ENCODE data around the gene LMX1B. TPM values are rescaled to one million over a fixed set of nuclear protein-coding genes. Genes with fewer than 3 reads are reported as not detected.
A peak's percentile ranks its signal among the peaks of the same experiment; 100 is the strongest.
"Not testable (repeated sequence)": the region's sequence is repeated elsewhere in the genome, so short reads cannot be mapped to it uniquely, and the experiment has no call there.

LMX1B gene
- total RNA-seq = under 0.01 TPM

DNA sequence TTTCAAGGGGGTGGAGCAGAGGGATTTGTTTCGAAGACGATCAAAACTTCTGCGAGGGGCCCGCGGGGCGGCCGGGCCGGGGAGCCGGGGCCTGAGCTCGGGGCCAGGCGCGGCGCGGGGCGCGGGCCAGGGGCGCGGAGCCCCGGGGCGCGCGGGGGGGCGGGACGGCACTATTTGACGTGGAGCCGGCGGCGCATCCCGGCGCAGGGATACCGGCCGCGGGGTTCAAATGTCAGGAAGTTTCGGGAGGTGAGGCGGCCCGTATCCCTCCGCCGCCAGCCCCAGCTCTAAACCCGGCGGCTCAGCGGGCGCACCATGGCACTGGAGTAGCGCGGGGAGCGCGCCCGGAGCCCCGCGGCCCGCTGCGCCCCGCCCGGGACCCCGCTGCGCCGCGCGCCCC lies at the start of gene LMX1B:
TSS of gene LMX1B (plus strand) at position 278 of the 400 bp plus-strand sequence. CDS start 522 bp downstream, outside the sequence.
- H3K4me3 ChIP-seq (ENCODE audit: low read length in 3 of 3) = peak within 1 kb of the TSS; percentile 24 to 45 (median 27)
- no peaks in the 10 kb centered on the region for H3K36me3 ChIP-seq (ENCODE audit: control insufficient read depth in 3 of 3, insufficient read depth in 3 of 3, low read length in 3 of 3)
- H3K9me3 ChIP-seq (ENCODE audit: control insufficient read depth in 3 of 3, low read length in 3 of 3) = no peaks in the 10 kb centered on the region
- H3K9ac ChIP-seq (ENCODE audit: low read depth in 1 of 3, low read length in 3 of 3) = peak within 1 kb of the TSS in 1 of 3 donors; percentile 25
- H3K4me1 ChIP-seq (ENCODE audit: control insufficient read depth in 3 of 3, insufficient read depth in 3 of 3, low read length in 3 of 3) = peaks cover 21 to 32% (median 22%) of the 10 kb centered on the region in 3 donors
- peaks cover 64 to 77% (median 77%) of the 10 kb centered on the region in 3 donors for H3K27me3 ChIP-seq (ENCODE audit: control insufficient read depth in 3 of 3, insufficient read depth in 3 of 3, low read length in 3 of 3)
- H3K27ac ChIP-seq (ENCODE audit: low read depth, low read length) = no peak within 1 kb of the TSS

DNA sequence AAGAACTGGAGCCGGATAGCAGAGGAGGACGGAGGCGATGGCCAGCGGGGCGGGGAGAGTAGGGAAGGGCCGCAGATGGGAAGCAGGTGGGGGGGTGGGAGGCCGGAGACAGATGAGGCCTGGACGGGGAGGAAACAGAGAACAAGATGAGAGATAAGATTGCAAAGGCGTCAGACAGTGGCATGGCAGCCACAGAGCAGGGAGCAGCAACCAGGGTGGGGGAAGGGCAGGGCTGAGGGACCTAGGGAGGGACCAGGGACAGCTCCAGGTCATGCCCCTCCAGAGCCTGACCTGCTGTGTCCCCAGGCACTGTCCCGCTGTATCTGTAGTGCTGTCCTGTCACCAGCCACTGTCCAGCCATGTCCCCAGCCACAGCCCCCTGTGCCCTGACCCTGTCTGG lies 49.6 kb upstream of the LMX1B start:
- no peaks in the 10 kb centered on the region for H3K4me1 ChIP-seq (ENCODE audit: control insufficient read depth in 3 of 3, insufficient read depth in 3 of 3, low read length in 3 of 3)
- H3K27ac ChIP-seq (ENCODE audit: low read depth, low read length) = no peak overlapping the region
- no peaks in the 10 kb centered on the region for H3K36me3 ChIP-seq (ENCODE audit: control insufficient read depth in 3 of 3, insufficient read depth in 3 of 3, low read length in 3 of 3)
- no peak overlapping the region for H3K9ac ChIP-seq (ENCODE audit: low read depth in 1 of 3, low read length in 3 of 3)
- peaks cover 30 to 45% (median 44%) of the 10 kb centered on the region in 3 donors for H3K27me3 ChIP-seq (ENCODE audit: control insufficient read depth in 3 of 3, insufficient read depth in 3 of 3, low read length in 3 of 3)
- no peaks in the 10 kb centered on the region for H3K9me3 ChIP-seq (ENCODE audit: control insufficient read depth in 3 of 3, low read length in 3 of 3)
- no peak overlapping the region for H3K4me3 ChIP-seq (ENCODE audit: low read length in 3 of 3)

DNA sequence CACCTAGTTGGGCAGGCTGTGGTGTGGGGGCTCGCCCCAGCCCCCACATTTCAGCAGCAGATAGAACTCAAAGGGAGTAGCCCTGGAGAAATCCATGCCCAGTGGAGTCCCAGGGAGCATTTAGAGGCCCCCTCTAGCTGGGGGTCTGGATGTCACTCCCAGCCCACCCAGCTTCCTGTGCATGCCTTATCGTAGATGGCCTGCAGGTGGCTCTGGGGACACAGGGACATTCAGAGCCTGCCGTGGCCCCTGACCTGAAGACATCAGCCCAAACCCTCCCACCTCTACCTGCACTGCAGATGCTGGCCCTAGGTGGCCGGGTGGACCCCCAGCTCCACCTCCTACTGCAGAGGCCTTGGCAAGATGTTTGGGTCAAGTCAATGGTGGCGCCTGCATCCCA lies 49.0 kb upstream of the LMX1B start:
- Histone ChIP-seq H3K36me3 (ENCODE audit: control insufficient read depth in 3 of 3, insufficient read depth in 3 of 3, low read length in 3 of 3) (no peaks in the 10 kb centered on the region), H3K9me3 (ENCODE audit: control insufficient read depth in 3 of 3, low read length in 3 of 3) (no peaks in the 10 kb centered on the region), H3K4me1 (ENCODE audit: control insufficient read depth in 3 of 3, insufficient read depth in 3 of 3, low read length in 3 of 3) (no peaks in the 10 kb centered on the region), H3K27ac (ENCODE audit: low read depth, low read length) (no peak overlapping the region), H3K9ac (ENCODE audit: low read depth in 1 of 3, low read length in 3 of 3) (no peak overlapping the region), H3K27me3 (ENCODE audit: control insufficient read depth in 3 of 3, insufficient read depth in 3 of 3, low read length in 3 of 3) (peaks cover 30 to 46% (median 45%) of the 10 kb centered on the region in 3 donors), H3K4me3 (ENCODE audit: low read length in 3 of 3) (no peak overlapping the region)

DNA sequence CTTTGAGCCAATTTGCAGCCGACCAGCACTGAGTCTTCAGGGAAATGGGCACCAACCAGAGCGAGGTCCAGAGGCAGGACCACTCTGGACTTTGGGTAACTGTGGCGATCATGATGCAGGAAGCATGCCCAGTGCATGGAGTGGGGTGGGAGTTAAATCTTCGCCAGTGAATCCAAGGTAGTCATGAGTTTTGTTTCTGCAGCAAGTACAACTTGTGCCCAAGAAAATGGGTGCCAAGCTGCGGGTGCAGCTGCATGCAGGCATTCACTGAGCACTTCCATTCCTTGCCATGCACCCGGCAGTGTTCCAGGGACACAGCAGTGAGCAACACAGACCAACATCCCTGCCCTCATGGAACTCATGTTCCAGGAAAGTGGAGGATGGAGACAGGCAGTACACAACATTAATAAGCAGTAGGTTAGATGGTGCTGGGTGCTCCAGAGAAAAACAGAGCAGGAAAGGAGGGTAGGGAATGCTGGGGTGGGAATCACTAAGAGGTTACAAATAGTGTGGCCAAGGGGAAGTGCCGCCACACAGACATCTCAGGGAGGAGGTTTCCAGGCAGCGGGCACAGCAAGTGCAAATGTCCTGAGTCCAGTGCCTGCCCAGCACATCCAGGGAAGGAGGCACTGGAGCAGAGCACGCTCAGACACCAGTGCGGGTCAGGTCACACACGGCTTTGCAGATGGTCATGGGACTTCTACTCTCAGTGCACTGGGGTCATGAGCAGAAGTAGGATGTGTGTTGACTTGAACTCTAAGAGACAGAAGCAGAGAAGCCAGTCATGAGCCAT lies 48.2 kb upstream of the LMX1B start:
- Histone ChIP-seq H3K9ac (ENCODE audit: low read depth in 1 of 3, low read length in 3 of 3) (no peak overlapping the region), H3K36me3 (ENCODE audit: control insufficient read depth in 3 of 3, insufficient read depth in 3 of 3, low read length in 3 of 3) (no peaks in the 10 kb centered on the region), H3K27ac (ENCODE audit: low read depth, low read length) (no peak overlapping the region), H3K4me1 (ENCODE audit: control insufficient read depth in 3 of 3, insufficient read depth in 3 of 3, low read length in 3 of 3) (no peaks in the 10 kb centered on the region), H3K4me3 (ENCODE audit: low read length in 3 of 3) (no peak overlapping the region), H3K27me3 (ENCODE audit: control insufficient read depth in 3 of 3, insufficient read depth in 3 of 3, low read length in 3 of 3) (peaks cover 30 to 47% (median 45%) of the 10 kb centered on the region in 3 donors), H3K9me3 (ENCODE audit: control insufficient read depth in 3 of 3, low read length in 3 of 3) (no peaks in the 10 kb centered on the region)

DNA sequence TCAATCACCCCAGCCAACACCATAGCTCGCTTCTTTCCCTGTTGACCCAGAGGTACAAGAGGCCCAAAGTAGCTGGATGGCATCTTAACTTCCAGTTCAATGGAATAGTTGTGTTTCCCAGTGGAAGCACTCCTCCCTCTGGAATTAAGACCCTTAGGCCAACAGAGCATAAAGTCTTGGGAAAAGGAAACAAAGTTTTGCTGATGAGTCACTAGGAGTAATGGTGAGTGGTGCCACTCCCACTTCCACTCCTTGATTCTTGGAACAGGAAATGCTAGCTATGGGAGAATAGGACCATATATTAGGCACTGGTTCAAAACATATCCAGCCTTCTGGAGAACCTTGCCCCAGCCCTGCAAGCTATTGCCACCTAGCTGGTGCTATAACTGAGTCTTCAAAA lies 44.7 kb upstream of the LMX1B start:
- Histone ChIP-seq H3K9ac (ENCODE audit: low read depth in 1 of 3, low read length in 3 of 3) (no peak overlapping the region), H3K36me3 (ENCODE audit: control insufficient read depth in 3 of 3, insufficient read depth in 3 of 3, low read length in 3 of 3) (no peaks in the 10 kb centered on the region)

DNA sequence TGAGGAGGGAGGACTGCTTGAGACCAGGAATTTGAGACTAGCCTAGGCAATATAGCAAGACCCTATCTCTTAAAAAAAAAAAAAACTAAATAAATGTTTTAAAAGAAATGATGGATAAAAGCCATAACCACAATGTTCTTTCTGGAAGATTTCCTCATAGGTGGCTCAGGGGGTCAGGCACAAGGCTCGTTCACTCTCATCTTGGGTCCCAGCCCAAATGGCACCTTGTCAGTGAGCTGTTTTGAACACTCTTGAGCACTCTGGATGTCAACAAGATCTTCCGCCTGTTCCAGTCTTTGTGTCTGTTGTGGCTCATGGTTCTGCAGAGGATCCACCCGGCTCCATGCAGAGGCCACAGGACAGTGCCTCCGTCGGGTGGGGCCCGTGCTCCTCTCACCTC lies 35.7 kb upstream of the LMX1B start:
- H3K9ac ChIP-seq (ENCODE audit: low read depth in 1 of 3, low read length in 3 of 3) = no peak overlapping the region
- no peak overlapping the region for H3K4me3 ChIP-seq (ENCODE audit: low read length in 3 of 3)
- no peak overlapping the region for H3K27ac ChIP-seq (ENCODE audit: low read depth, low read length)
- peaks cover 0 to 14% (median 2%) of the 10 kb centered on the region in 3 donors for H3K27me3 ChIP-seq (ENCODE audit: control insufficient read depth in 3 of 3, insufficient read depth in 3 of 3, low read length in 3 of 3)
- no peaks in the 10 kb centered on the region for H3K4me1 ChIP-seq (ENCODE audit: control insufficient read depth in 3 of 3, insufficient read depth in 3 of 3, low read length in 3 of 3)
- H3K9me3 ChIP-seq (ENCODE audit: control insufficient read depth in 3 of 3, low read length in 3 of 3) = no peaks in the 10 kb centered on the region
- no peaks in the 10 kb centered on the region for H3K36me3 ChIP-seq (ENCODE audit: control insufficient read depth in 3 of 3, insufficient read depth in 3 of 3, low read length in 3 of 3)

More for the DNA sequence above, 44.7 kb upstream of the LMX1B start:
- H3K27ac ChIP-seq (ENCODE audit: low read depth, low read length) = no peak overlapping the region
- H3K4me3 ChIP-seq (ENCODE audit: low read length in 3 of 3) = no peak overlapping the region
- no peaks in the 10 kb centered on the region for H3K9me3 ChIP-seq (ENCODE audit: control insufficient read depth in 3 of 3, low read length in 3 of 3)
- peaks cover 20 to 26% (median 24%) of the 10 kb centered on the region in 3 donors for H3K27me3 ChIP-seq (ENCODE audit: control insufficient read depth in 3 of 3, insufficient read depth in 3 of 3, low read length in 3 of 3)
- no peaks in the 10 kb centered on the region for H3K4me1 ChIP-seq (ENCODE audit: control insufficient read depth in 3 of 3, insufficient read depth in 3 of 3, low read length in 3 of 3)

DNA sequence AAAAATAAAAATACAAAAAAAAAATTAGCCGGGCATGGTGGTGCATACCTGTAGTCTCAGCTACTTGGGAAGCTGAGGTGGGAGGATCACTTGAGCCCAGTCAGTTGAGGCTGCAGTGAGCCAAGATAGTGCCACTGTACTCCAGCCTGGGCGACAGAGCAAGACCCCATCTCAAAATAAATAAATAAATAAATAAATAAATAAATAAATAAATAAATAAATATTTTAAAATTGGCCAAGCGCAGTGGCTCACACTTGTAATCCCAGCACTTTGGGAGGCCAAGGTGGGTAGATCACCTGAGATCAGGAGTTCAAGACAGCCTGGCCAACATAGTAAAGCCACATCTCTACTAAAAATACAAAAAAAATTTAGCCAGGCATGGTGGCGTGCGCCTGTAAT lies 33.4 kb upstream of the LMX1B start:
- H3K9me3 ChIP-seq (ENCODE audit: control insufficient read depth in 3 of 3, low read length in 3 of 3); H3K4me1 ChIP-seq (ENCODE audit: control insufficient read depth in 3 of 3, insufficient read depth in 3 of 3, low read length in 3 of 3); H3K4me3 ChIP-seq (ENCODE audit: low read length in 3 of 3); H3K9ac ChIP-seq (ENCODE audit: low read depth in 1 of 3, low read length in 3 of 3); H3K36me3 ChIP-seq (ENCODE audit: control insufficient read depth in 3 of 3, insufficient read depth in 3 of 3, low read length in 3 of 3); H3K27ac ChIP-seq (ENCODE audit: low read depth, low read length): not testable (repeated sequence)
- H3K27me3 ChIP-seq (ENCODE audit: control insufficient read depth in 3 of 3, insufficient read depth in 3 of 3, low read length in 3 of 3) = peaks cover 2 to 15% (median 2%) of the 10 kb centered on the region in 3 donors

DNA sequence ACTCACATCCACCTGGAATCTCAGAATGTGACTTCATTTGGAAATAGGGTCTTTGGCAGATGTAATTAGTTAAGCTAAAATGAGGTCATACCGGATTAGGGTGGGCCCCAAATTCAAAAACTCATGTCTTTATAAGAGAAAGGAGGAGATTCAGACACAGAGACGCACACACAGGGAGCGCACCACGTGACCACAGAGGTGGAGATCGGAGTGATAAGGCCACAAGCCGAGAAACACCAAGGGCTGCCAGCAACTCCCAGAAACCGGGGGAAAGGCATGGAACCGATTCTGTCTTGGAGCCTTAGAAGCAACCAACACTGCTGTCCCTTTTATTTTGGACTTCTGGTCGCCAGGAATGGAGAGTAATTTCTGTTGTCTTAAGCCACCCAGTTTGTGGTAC lies 31.8 kb upstream of the LMX1B start:
- Histone ChIP-seq H3K9ac (ENCODE audit: low read depth in 1 of 3, low read length in 3 of 3) (no peak overlapping the region), H3K27ac (ENCODE audit: low read depth, low read length) (no peak overlapping the region)

DNA sequence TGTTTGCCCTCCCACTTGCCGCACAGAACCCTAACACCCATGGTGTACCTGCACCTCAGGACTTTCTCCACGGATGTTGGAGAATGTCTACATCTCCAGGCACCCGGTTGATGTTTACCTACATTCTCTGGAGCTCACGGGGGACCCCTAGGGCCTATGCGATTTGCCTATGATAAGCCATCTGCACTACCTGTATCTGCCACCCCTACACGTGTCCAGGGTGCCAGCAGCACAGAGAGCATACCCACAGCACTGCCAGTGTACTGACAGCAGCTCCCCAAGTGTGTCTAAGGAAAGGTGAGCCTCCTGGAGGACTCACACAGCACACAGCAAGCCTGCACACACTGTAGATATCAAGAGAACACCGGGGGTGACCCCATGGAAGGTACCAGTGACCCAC lies 31.3 kb upstream of the LMX1B start:
- H3K9ac ChIP-seq (ENCODE audit: low read depth in 1 of 3, low read length in 3 of 3) = no peak overlapping the region
- H3K36me3 ChIP-seq (ENCODE audit: control insufficient read depth in 3 of 3, insufficient read depth in 3 of 3, low read length in 3 of 3) = no peaks in the 10 kb centered on the region
- H3K4me1 ChIP-seq (ENCODE audit: control insufficient read depth in 3 of 3, insufficient read depth in 3 of 3, low read length in 3 of 3) = peaks cover 5 to 7% (median 5%) of the 10 kb centered on the region in 3 donors
- peaks cover 2 to 19% (median 5%) of the 10 kb centered on the region in 3 donors for H3K27me3 ChIP-seq (ENCODE audit: control insufficient read depth in 3 of 3, insufficient read depth in 3 of 3, low read length in 3 of 3)
- no peak overlapping the region for H3K4me3 ChIP-seq (ENCODE audit: low read length in 3 of 3)
- H3K27ac ChIP-seq (ENCODE audit: low read depth, low read length) = no peak overlapping the region
- H3K9me3 ChIP-seq (ENCODE audit: control insufficient read depth in 3 of 3, low read length in 3 of 3) = no peaks in the 10 kb centered on the region

More for the DNA sequence above, 31.8 kb upstream of the LMX1B start:
- Histone ChIP-seq H3K9me3 (ENCODE audit: control insufficient read depth in 3 of 3, low read length in 3 of 3) (no peaks in the 10 kb centered on the region), H3K27me3 (ENCODE audit: control insufficient read depth in 3 of 3, insufficient read depth in 3 of 3, low read length in 3 of 3) (peaks cover 2 to 19% (median 5%) of the 10 kb centered on the region in 3 donors), H3K36me3 (ENCODE audit: control insufficient read depth in 3 of 3, insufficient read depth in 3 of 3, low read length in 3 of 3) (no peaks in the 10 kb centered on the region), H3K4me3 (ENCODE audit: low read length in 3 of 3) (no peak overlapping the region), H3K4me1 (ENCODE audit: control insufficient read depth in 3 of 3, insufficient read depth in 3 of 3, low read length in 3 of 3) (peaks cover 0 to 1% (median 0%) of the 10 kb centered on the region in 3 donors)

DNA sequence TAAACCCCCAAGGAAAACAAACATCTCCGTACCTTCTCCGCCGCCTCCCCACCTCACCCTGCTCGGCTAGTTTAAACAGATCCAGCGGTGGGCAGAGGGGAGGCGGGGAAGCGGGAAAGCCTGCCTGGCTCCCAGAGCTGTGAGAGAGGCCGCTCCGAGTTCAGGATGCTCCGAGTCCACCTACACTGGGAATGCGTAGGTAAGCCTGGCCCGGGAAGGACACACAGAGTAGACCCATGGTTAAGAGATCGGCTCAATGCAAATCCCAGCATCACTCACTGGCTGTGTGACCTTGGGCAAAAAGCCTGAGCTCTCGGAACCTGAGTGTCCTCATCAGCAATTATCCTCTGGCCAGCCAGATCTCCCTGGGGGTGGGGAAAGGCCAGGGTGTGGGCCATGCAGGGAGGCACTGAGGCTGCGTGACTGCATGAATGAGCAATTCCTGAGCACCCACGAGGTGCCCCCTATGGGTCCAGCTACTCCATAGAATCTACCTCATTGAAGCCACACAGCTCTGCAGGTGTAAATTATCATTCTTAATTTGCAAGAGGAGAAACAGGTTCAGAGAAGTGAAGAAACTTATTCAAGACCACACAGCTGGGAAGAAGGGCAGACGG lies 30.5 kb upstream of the LMX1B start:
- no peak overlapping the region for H3K9ac ChIP-seq (ENCODE audit: low read depth in 1 of 3, low read length in 3 of 3)
- H3K27ac ChIP-seq (ENCODE audit: low read depth, low read length) = no peak overlapping the region
- no peak overlapping the region for H3K4me3 ChIP-seq (ENCODE audit: low read length in 3 of 3)
- no peaks in the 10 kb centered on the region for H3K9me3 ChIP-seq (ENCODE audit: control insufficient read depth in 3 of 3, low read length in 3 of 3)
- no peaks in the 10 kb centered on the region for H3K36me3 ChIP-seq (ENCODE audit: control insufficient read depth in 3 of 3, insufficient read depth in 3 of 3, low read length in 3 of 3)
- H3K4me1 ChIP-seq (ENCODE audit: control insufficient read depth in 3 of 3, insufficient read depth in 3 of 3, low read length in 3 of 3) = peaks cover 7 to 12% (median 12%) of the 10 kb centered on the region in 3 donors
- H3K27me3 ChIP-seq (ENCODE audit: control insufficient read depth in 3 of 3, insufficient read depth in 3 of 3, low read length in 3 of 3) = peaks cover 2 to 19% (median 4%) of the 10 kb centered on the region in 3 donors

All from skeletal muscle tissue (tissue), 4 donors.